ENCODE data around the gene KRTAP10-3.
A peak's percentile ranks its signal among the peaks of the same experiment; 100 is the strongest.

Gene KRTAP10-3

DNA sequence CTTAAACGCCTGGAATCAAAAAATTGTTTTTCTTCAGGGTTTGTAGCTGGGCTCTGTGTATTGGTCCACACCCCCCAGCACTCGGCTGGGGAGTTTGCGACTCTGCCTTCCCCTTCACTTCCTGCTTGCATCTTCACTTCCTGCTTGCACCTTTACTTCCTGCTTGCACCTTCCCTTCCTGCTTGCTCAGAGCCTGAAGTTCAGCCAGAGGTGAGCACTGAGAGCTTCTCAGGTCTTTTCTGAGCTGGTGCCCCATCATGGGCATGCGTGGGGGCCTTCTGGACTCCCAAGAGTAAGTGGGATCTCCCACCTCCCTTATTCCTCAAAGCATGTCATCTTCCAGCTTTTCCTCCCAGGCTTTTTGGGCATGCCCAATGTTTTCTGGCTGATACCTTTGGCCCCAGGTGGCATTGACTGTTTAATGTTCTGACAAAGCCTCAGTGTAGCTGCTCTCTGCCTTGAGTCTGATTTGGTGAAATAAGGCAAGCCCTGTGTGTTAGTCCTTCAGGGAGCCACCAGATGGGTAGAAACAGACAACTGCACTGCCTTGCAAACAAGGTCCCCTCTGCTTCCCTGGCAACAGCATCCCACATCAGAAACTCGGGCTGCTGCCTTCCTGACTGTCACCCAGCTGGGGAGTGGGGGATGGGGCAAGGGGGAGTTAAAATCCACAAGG, 10.8 kb downstream of the KRTAP10-3 start:
- Mint-ChIP-seq H3K4me3 (no peak overlapping the region), H3K27me3 (ENCODE audit: low read depth, poor library complexity) (peaks cover 7% of the 10 kb centered on the region), H3K27ac (peak overlapping the region; percentile 20), H3K4me1 (peaks cover 44% of the 10 kb centered on the region), H3K9me3 (peaks cover 27% of the 10 kb centered on the region), H3K36me3 (ENCODE audit: low read depth) (peaks cover 18% of the 10 kb centered on the region)
- TF ChIP-seq, protein P1, sequence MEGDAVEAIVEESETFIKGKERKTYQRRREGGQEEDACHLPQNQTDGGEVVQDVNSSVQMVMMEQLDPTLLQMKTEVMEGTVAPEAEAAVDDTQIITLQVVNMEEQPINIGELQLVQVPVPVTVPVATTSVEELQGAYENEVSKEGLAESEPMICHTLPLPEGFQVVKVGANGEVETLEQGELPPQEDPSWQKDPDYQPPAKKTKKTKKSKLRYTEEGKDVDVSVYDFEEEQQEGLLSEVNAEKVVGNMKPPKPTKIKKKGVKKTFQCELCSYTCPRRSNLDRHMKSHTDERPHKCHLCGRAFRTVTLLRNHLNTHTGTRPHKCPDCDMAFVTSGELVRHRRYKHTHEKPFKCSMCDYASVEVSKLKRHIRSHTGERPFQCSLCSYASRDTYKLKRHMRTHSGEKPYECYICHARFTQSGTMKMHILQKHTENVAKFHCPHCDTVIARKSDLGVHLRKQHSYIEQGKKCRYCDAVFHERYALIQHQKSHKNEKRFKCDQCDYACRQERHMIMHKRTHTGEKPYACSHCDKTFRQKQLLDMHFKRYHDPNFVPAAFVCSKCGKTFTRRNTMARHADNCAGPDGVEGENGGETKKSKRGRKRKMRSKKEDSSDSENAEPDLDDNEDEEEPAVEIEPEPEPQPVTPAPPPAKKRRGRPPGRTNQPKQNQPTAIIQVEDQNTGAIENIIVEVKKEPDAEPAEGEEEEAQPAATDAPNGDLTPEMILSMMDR (IDR thresholded peaks at IDR 0.05), result no peak
- DNase-seq, result no peak

DNA sequence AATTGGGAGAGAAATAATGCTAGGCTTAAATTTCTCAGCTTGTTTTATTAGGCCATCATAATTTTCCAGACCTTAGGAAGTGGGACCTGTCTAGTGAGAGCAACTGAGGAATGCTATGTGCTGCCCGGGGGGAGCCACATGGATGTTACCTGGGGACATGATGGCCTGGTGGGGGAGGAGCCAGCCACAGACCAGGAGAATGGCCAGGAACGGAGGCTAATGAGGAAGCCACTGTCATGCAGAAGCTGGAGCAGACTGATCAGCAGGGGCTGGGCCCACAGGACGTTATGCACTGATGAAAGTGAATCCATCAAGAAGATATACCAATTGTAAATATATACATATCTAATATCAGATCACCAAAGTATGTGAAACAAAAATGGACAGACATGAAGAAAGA, 14.0 kb downstream of the KRTAP10-3 start:
- no peak for DNase-seq
- TF ChIP-seq, protein P1 (IDR thresholded peaks at IDR 0.05), result no peak
- Mint-ChIP-seq H3K27me3 (ENCODE audit: low read depth, poor library complexity) (peaks cover 7% of the 10 kb centered on the region), H3K27ac (no peak overlapping the region), H3K36me3 (ENCODE audit: low read depth) (peaks cover 18% of the 10 kb centered on the region), H3K9me3 (peaks cover 27% of the 10 kb centered on the region), H3K4me1 (peaks cover 34% of the 10 kb centered on the region), H3K4me3 (no peak overlapping the region)

DNA sequence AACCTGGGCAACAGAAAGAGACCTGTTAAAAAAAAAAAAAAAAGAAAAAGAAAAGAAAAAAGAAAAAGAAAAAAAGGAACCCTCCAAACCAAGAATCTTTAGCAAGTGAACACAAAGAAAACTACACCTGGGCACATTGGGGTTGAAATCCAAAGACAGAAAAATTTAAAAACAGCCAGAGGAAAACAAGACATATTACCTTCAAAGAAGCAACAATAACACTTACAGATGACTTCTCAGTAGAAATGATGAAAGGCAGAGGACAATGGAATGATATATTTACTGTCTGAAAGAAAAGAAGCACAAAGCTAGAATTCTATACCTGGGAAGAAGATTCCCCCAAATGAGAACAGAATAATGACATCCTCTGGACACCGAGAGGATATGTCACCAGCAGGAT, 15.9 kb downstream of the KRTAP10-3 start:
- peaks cover 24% of the 10 kb centered on the region for H3K4me1 Mint-ChIP-seq
- no peak overlapping the region for H3K27ac Mint-ChIP-seq
- no peak overlapping the region for H3K4me3 Mint-ChIP-seq

DNA sequence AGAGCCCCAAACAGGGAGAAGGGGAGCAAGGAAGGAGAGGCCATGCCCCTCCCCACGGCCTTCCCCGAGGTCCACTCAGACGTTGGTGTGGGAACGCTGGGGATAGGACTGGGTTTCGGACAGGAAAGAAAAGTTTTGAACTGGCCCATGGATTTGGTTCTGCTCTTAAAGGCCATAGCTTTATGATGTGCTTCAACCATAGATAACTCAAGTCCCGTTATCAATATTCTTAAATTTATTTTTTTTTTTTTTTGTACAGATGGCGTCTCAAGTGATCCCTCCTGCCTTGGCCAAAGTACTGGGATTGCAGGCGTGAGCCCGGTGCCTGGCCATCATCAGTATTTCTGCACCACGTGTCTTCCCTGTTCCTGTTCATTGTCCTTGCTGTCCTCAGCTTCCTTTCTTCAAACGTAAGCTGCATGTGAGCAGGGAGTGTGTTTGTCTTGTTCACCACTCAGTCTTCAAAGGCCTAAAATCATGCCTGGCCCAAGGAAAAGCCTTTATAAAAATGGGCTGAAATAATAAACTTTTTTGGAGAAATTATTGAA, 17.8 kb downstream of the KRTAP10-3 start:
- Mint-ChIP-seq H3K27ac (no peak overlapping the region), H3K36me3 (ENCODE audit: low read depth) (peaks cover 5% of the 10 kb centered on the region), H3K27me3 (ENCODE audit: low read depth, poor library complexity) (peaks cover 6% of the 10 kb centered on the region), H3K4me1 (peaks cover 21% of the 10 kb centered on the region), H3K9me3 (peaks cover 6% of the 10 kb centered on the region), H3K4me3 (no peak overlapping the region)
- DNase-seq, result no peak
- TF ChIP-seq, protein P1 (IDR thresholded peaks at IDR 0.05), result no peak

More for the DNA sequence above, 15.9 kb downstream of the KRTAP10-3 start:
- Mint-ChIP-seq H3K9me3 (peaks cover 25% of the 10 kb centered on the region), H3K27me3 (ENCODE audit: low read depth, poor library complexity) (peaks cover 7% of the 10 kb centered on the region), H3K36me3 (ENCODE audit: low read depth) (peaks cover 18% of the 10 kb centered on the region)
- TF ChIP-seq, protein P1 (IDR thresholded peaks at IDR 0.05), result no peak
- DNase-seq, result no peak

DNA sequence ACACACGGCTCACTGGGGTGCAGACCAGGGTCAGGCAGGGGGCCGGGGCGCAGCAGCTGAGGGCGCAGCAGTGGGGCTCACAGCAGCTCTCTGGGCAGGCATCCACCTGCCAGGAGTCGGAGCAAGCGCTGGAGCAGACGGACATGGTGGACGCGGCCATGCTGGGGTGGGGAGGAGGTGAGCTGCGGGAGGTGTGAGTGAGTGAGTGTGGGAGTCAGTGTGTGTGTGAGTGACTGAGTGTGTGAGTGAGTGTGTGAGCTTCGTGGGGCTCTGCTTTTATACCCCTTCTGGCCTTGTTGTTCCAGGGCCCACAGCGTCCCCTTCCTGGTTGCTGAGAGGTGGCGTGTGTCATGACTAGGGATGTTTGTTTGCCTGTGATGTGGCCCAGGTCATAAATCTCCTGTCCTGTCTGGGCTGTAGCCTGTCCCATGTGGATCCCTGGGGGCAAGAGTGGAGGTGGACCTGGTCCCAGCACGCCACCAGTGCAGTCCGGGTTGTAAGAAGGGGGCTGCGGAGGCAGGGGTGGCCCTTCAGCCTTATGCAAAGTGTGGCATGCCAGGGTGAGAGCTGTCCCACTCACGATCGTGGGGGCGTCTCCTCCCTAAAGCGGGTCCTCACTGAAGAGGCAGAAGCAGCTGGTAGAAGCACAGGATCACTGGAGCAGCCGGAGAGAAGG, 18.5 kb downstream of the KRTAP10-3 start, which contains the start of gene KRTAP10-1:
Gene KRTAP10-1, minus strand, starts transcription at position 205 of the 676 bp plus-strand sequence. Its CDS starts 45 bp downstream, at position 160.
- Mint-ChIP-seq H3K27me3 (ENCODE audit: low read depth, poor library complexity) (peaks cover 2% of the 10 kb centered on the region), H3K4me3 (no peak within 1 kb of the TSS), H3K36me3 (ENCODE audit: low read depth) (no peaks in the 10 kb centered on the region), H3K9me3 (no peaks in the 10 kb centered on the region), H3K27ac (peak within 1 kb of the TSS; percentile 53), H3K4me1 (peaks cover 21% of the 10 kb centered on the region)
- TF ChIP-seq, protein P1 (IDR thresholded peaks at IDR 0.05), result no peak
- DNase-seq, result no peak
